HepG2 (cell line): ENCODE data around the gene SECTM1. TPM values are rescaled to one million over a fixed set of nuclear protein-coding genes. Genes with fewer than 3 reads are reported as not detected.

ENCODE experiments used
- CENPX ChIP-seq: sonication (generic); formaldehyde crosslinking; IDR thresholded peaks from 2 replicates; pipeline ENCODE4 v1.9.0; 2021; ENCODE audit warnings: mild to moderate bottlenecking, missing genetic modification reagents, moderate library complexity
- FOSL1 ChIP-seq: sonication (generic); formaldehyde crosslinking; IDR thresholded peaks from 2 replicates; pipeline ENCODE4 v1.9.0; 2021; ENCODE audit warnings: missing genetic modification reagents, borderline replicate concordance
- GATAD1 ChIP-seq: IDR thresholded peaks from 2 replicates; pipeline ENCODE4 v1.6.1; 2016; ENCODE audit warnings: missing genetic modification reagents, missing compliant biosample characterization
- MXD4 ChIP-seq: IDR thresholded peaks from 2 replicates; pipeline ENCODE4 v1.6.1; 2016; ENCODE audit warnings: mild to moderate bottlenecking, missing biosample characterization, missing genetic modification reagents
- NFATC3 ChIP-seq: sonication (generic); formaldehyde crosslinking; IDR thresholded peaks from 2 replicates; pipeline ENCODE4 v1.5.1; 2020; ENCODE audit warnings: mild to moderate bottlenecking, missing genetic modification reagents
- PAX8 ChIP-seq: sonication (generic); formaldehyde crosslinking; IDR thresholded peaks from 2 replicates; pipeline ENCODE4 v1.8.0; 2022; ENCODE audit warnings: mild to moderate bottlenecking, missing genetic modification reagents, borderline replicate concordance
- POLR2G ChIP-seq: fragments of 200-400 bp; formaldehyde crosslinking; IDR thresholded peaks from 2 replicates; pipeline ENCODE4 v1.6.1; 2018; ENCODE audit warnings: mild to moderate bottlenecking, low read depth, low read length, moderate library complexity
- RFXAP ChIP-seq: sonication (generic); formaldehyde crosslinking; IDR thresholded peaks from 2 replicates; pipeline ENCODE4 v1.4.0; 2020; ENCODE audit warnings: missing genetic modification reagents, borderline replicate concordance
- SMC3 ChIP-seq: IDR thresholded peaks from 2 replicates; pipeline ENCODE4 v1.6.1; 2011; ENCODE audit warnings: low read length, improper control_type of control experiment
- SNAI1 ChIP-seq: sonication (generic); formaldehyde crosslinking; IDR thresholded peaks from 2 replicates; pipeline ENCODE4 v1.5.0; 2020; ENCODE audit warnings: mild to moderate bottlenecking, missing genetic modification reagents, borderline replicate concordance
- THYN1 ChIP-seq: sonication (generic); formaldehyde crosslinking; IDR thresholded peaks from 2 replicates; pipeline ENCODE4 v1.8.1; 2023; ENCODE audit warnings: low read depth, mild to moderate bottlenecking, moderate library complexity, missing genetic modification reagents, borderline replicate concordance
- TP53 ChIP-seq: sonication (generic); formaldehyde crosslinking; conservative IDR thresholded peaks from 2 replicates; pipeline ENCODE4 v1.4.0; 2020; ENCODE audit warnings: missing genetic modification reagents
- YEATS4 ChIP-seq: sonication (generic); formaldehyde crosslinking; IDR thresholded peaks from 2 replicates; pipeline ENCODE4 v1.4.0; 2020; ENCODE audit warnings: missing genetic modification reagents, borderline replicate concordance
- ZBTB7A ChIP-seq: sonication (generic); formaldehyde crosslinking; IDR thresholded peaks from 2 replicates; pipeline ENCODE4 v1.8.0; 2022; ENCODE audit warnings: mild to moderate bottlenecking, missing genetic modification reagents
- ZNF235 ChIP-seq: sonication (generic); formaldehyde crosslinking; IDR thresholded peaks from 2 replicates; pipeline ENCODE4 v1.8.1; 2023; ENCODE audit warnings: mild to moderate bottlenecking, missing genetic modification reagents, borderline replicate concordance
- ZNF30 ChIP-seq: sonication (generic); formaldehyde crosslinking; IDR thresholded peaks from 2 replicates; pipeline ENCODE4 v1.5.0; 2020; ENCODE audit warnings: mild to moderate bottlenecking, missing genetic modification reagents
- ZNF570 ChIP-seq: sonication (generic); formaldehyde crosslinking; IDR thresholded peaks from 2 replicates; pipeline ENCODE4 v1.4.0; 2020; ENCODE audit warnings: mild to moderate bottlenecking, missing genetic modification reagents, borderline replicate concordance
- ZNF605 ChIP-seq: sonication (generic); formaldehyde crosslinking; IDR thresholded peaks from 2 replicates; pipeline ENCODE4 v1.8.0; 2022; ENCODE audit warnings: mild to moderate bottlenecking, missing genetic modification reagents
- ZNF644 ChIP-seq: IDR thresholded peaks from 2 replicates; pipeline ENCODE4 v1.6.1; 2016; ENCODE audit warnings: low read depth
- ZNF749 ChIP-seq: sonication (generic); formaldehyde crosslinking; IDR thresholded peaks from 2 replicates; pipeline ENCODE4 v1.8.0; 2022; ENCODE audit warnings: mild to moderate bottlenecking, missing genetic modification reagents, moderate library complexity, borderline replicate concordance
- ZSCAN22 ChIP-seq: sonication (generic); formaldehyde crosslinking; IDR thresholded peaks from 2 replicates; pipeline ENCODE4 v1.4.0; 2020; ENCODE audit warnings: mild to moderate bottlenecking, missing genetic modification reagents
- polyA plus RNA-seq, 8 experiments: library from polyadenylated mRNA; depleted of rRNA in 3 of 8; stranded (reverse) in 7 of 8; unstranded in 1 of 8; fragments of >200 nt; fragmentation: Illumina TruSeq in 4 of 8; extraction: Trizol in 4 of 8; gene quantifications; 2 replicates each; pipeline versions ENCODE4 v1.2.1 to v1.2.3, GENCODE V29; 2011 to 2016; ENCODE audit warnings: low read depth in 4 of 8, missing spikeins in 1 of 8, mixed read lengths in 1 of 8; ENCODE audit not compliant: insufficient read depth in 1 of 8
- total RNA-seq, 5 experiments: library from RNA; depleted of rRNA; stranded (reverse); fragments of >200 nt; fragmentation: Illumina TruSeq; extraction: Trizol; gene quantifications; 2 replicates each; pipeline ENCODE4 v1.2.3, GENCODE V29; 2016; ENCODE audit warnings: low read depth in 1 of 5
- TF ChIP-seq, protein P1 (sequence below): sonication (generic); formaldehyde crosslinking; IDR thresholded peaks from 2 replicates; pipeline ENCODE4 v1.5.1; 2020; ENCODE audit warnings: missing genetic modification reagents, mild to moderate bottlenecking, borderline replicate concordance
- TF ChIP-seq, protein P2 (sequence below): sonication (generic); formaldehyde crosslinking; IDR thresholded peaks from 2 replicates; pipeline ENCODE4 v1.5.0; 2020; ENCODE audit warnings: missing genetic modification reagents, mild to moderate bottlenecking, borderline replicate concordance
- TF ChIP-seq, protein P3 (sequence below): sonication (generic); formaldehyde crosslinking; IDR thresholded peaks from 2 replicates; pipeline ENCODE4 v1.5.1; 2020; ENCODE audit warnings: mild to moderate bottlenecking, missing genetic modification reagents, moderate library complexity

Gene SECTM1
- total and polyA plus RNA-seq, 2 of the 13 experiments (the other 11 are each of a cell fraction or from before 2014, with no cell fraction given): 3.5 to 5.3 TPM

DNA sequence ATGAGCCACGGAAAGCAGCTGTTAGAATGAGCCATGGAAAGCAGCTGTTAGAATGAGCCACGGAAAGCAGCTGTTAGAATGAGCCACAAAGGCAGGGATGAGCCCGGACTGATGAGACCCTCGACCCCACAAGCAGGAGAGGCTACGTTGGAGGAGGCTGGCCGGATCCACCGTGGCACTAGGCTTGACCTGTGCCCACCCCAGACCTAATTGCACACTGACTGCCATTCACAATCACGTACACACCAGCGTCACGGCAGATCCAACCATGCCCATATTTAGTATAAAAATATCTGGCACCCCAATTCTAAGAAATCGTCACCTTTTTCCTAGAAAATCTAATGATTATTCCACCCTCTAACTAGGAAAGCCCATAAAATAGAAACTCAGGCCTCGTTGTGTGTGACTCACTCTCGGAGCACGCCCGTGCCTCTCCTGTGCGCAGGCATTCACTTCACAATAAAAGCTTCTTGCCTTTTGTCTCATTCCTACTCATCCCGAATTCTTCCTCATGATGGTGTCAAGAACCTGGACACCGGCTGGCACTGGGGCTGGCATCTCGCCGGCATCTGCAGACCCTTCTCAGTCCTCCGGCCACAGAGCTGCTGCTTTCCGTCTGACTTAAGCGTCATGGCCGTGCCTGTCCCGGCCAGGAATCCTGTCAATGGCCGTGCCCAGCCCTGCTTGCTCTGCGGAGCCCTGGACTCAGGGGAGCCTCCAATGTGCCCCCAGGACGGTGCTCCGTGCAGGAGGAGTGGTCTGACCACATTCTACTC lies 5.5 kb upstream of the SECTM1 start (continued):
- TF ChIP-seq, protein P1, sequence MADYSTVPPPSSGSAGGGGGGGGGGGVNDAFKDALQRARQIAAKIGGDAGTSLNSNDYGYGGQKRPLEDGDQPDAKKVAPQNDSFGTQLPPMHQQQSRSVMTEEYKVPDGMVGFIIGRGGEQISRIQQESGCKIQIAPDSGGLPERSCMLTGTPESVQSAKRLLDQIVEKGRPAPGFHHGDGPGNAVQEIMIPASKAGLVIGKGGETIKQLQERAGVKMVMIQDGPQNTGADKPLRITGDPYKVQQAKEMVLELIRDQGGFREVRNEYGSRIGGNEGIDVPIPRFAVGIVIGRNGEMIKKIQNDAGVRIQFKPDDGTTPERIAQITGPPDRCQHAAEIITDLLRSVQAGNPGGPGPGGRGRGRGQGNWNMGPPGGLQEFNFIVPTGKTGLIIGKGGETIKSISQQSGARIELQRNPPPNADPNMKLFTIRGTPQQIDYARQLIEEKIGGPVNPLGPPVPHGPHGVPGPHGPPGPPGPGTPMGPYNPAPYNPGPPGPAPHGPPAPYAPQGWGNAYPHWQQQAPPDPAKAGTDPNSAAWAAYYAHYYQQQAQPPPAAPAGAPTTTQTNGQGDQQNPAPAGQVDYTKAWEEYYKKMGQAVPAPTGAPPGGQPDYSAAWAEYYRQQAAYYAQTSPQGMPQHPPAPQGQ: no peak
- TF ChIP-seq SMC3 (no peak), MXD4 (CRISPR knock-in tag) (0 out of 2 replicates have a peak, but pooled peaks have one; percentile 40), THYN1 (CRISPR knock-in tag) (0 out of 2 replicates have a peak, but pooled peaks have one; percentile 29), ZNF749 (no peak), NFATC3 (CRISPR knock-in tag) (no peak), TP53 (no peak), ZNF570 (CRISPR knock-in tag) (no peak), ZBTB7A (no peak), ZNF605 (peak; percentile 45; the same call in 1 of the 2 replicates), POLR2G (peak; percentile 70), ZNF235 (CRISPR knock-in tag) (no peak), SNAI1 (CRISPR knock-in tag) (no peak), RFXAP (peak; percentile 55; the same call in 1 of the 2 replicates), ZNF30 (CRISPR knock-in tag) (no peak), ZSCAN22 (no peak), YEATS4 (peak; percentile 28; the same call in 1 of the 2 replicates), PAX8 (CRISPR knock-in tag) (no peak), CENPX (no peak), ZNF644 (CRISPR knock-in tag) (no peak), FOSL1 (CRISPR knock-in tag) (peak; percentile 45; the same call in 1 of the 2 replicates), GATAD1 (no peak)
- TF ChIP-seq, protein P2, sequence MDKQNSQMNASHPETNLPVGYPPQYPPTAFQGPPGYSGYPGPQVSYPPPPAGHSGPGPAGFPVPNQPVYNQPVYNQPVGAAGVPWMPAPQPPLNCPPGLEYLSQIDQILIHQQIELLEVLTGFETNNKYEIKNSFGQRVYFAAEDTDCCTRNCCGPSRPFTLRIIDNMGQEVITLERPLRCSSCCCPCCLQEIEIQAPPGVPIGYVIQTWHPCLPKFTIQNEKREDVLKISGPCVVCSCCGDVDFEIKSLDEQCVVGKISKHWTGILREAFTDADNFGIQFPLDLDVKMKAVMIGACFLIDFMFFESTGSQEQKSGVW (CRISPR knock-in tag): no peak
- TF ChIP-seq, protein P3, sequence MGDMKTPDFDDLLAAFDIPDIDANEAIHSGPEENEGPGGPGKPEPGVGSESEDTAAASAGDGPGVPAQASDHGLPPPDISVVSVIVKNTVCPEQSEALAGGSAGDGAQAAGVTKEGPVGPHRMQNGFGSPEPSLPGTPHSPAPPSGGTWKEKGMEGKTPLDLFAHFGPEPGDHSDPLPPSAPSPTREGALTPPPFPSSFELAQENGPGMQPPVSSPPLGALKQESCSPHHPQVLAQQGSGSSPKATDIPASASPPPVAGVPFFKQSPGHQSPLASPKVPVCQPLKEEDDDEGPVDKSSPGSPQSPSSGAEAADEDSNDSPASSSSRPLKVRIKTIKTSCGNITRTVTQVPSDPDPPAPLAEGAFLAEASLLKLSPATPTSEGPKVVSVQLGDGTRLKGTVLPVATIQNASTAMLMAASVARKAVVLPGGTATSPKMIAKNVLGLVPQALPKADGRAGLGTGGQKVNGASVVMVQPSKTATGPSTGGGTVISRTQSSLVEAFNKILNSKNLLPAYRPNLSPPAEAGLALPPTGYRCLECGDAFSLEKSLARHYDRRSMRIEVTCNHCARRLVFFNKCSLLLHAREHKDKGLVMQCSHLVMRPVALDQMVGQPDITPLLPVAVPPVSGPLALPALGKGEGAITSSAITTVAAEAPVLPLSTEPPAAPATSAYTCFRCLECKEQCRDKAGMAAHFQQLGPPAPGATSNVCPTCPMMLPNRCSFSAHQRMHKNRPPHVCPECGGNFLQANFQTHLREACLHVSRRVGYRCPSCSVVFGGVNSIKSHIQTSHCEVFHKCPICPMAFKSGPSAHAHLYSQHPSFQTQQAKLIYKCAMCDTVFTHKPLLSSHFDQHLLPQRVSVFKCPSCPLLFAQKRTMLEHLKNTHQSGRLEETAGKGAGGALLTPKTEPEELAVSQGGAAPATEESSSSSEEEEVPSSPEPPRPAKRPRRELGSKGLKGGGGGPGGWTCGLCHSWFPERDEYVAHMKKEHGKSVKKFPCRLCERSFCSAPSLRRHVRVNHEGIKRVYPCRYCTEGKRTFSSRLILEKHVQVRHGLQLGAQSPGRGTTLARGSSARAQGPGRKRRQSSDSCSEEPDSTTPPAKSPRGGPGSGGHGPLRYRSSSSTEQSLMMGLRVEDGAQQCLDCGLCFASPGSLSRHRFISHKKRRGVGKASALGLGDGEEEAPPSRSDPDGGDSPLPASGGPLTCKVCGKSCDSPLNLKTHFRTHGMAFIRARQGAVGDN: peak; percentile 88
